Gastrocnemius medialis (tissue), 4 donors: ENCODE results near the gene PMVK.

Experiments
- CTCF ChIP-seq, 5 experiments: fragments of 450-650 bp in 3 of 5; fragments of 200-600 bp in 2 of 5; sonication (generic) in 2 of 5; IDR thresholded peaks in 4 of 5; conservative IDR thresholded peaks in 1 of 5; 1 replicate in 4 of 5; 2 replicates in 1 of 5; pipeline ENCODE4 v1.5.1; 2016 to 2019; ENCODE audit warnings: antibody characterized with exemption in 5 of 5, mild to moderate bottlenecking in 3 of 5, moderate library complexity in 3 of 5
- POLR2A ChIP-seq, 2 donors: fragments of 450-650 bp; IDR thresholded peaks; one replicate each; pipeline ENCODE4 v1.6.1; 2017; ENCODE audit warnings: antibody characterized with exemption in 2 of 2, mild to moderate bottlenecking in 2 of 2, moderate library complexity in 2 of 2

GRCh38 chr1:154931940-154932487 lies 4.5 kb downstream of the PMVK start:
- TF ChIP-seq CTCF (IDR thresholded peaks at IDR 0.05 in 4 of 5, conservative IDR thresholded peaks at IDR 0.05 in 1 of 5) = no peak
- TF ChIP-seq POLR2A (IDR thresholded peaks at IDR 0.05) = no peak
